GM12873 (cell line): Measurements from ENCODE around the gene TRPC6.

Source experiments
- TF ChIP-seq, protein P1 (sequence below): IDR thresholded peaks from 2 replicates; pipeline ENCODE4 v1.5.1; 2012; ENCODE audit warnings: low read depth, mild to moderate bottlenecking, moderate library complexity, low read length, control low read depth; ENCODE audit not compliant: insufficient read depth; ENCODE audit errors: missing control alignments

TRPC6 gene

DNA sequence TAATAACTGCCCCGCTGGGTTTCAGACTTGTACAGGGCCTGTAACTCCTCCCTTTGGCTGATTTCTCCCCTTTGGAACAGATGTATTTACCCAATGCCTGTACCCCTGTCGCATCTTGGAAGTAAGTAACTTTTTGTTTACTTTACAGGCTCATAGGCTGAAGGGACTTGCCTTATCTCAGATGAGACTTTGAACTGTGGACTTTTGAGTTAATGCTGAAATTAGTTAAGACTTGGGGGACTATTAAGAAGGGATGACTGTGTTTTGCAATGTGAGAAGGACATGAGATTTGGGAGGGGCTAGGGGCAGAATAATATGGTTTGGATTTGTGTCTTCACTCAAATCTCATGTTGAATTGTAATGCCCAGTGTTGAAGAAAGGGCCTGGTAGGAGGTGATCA, 62.0 kb downstream of the TRPC6 start:
- TF ChIP-seq, protein P1, sequence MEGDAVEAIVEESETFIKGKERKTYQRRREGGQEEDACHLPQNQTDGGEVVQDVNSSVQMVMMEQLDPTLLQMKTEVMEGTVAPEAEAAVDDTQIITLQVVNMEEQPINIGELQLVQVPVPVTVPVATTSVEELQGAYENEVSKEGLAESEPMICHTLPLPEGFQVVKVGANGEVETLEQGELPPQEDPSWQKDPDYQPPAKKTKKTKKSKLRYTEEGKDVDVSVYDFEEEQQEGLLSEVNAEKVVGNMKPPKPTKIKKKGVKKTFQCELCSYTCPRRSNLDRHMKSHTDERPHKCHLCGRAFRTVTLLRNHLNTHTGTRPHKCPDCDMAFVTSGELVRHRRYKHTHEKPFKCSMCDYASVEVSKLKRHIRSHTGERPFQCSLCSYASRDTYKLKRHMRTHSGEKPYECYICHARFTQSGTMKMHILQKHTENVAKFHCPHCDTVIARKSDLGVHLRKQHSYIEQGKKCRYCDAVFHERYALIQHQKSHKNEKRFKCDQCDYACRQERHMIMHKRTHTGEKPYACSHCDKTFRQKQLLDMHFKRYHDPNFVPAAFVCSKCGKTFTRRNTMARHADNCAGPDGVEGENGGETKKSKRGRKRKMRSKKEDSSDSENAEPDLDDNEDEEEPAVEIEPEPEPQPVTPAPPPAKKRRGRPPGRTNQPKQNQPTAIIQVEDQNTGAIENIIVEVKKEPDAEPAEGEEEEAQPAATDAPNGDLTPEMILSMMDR, result no peak

DNA sequence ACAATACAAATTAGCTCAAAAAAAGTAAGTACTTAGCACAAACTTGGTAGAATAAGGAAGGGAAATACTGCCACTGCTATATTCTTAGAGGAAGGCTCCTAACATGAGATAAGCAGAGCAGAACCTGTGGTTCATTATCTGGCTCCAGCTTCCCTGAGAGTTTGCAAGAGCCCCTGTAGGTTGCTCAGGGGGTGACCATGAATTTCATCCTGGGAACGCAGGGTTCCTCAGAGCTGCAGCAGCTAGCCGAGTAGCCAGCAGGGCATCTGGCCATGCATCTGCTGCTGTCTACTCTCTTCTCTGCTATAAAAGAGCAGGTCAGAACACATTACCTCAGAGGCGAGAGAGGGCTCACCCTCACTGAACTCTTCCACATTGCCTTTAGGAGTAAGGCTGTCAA, 67.3 kb downstream of the TRPC6 start:
- TF ChIP-seq, protein P1, result no peak

DNA sequence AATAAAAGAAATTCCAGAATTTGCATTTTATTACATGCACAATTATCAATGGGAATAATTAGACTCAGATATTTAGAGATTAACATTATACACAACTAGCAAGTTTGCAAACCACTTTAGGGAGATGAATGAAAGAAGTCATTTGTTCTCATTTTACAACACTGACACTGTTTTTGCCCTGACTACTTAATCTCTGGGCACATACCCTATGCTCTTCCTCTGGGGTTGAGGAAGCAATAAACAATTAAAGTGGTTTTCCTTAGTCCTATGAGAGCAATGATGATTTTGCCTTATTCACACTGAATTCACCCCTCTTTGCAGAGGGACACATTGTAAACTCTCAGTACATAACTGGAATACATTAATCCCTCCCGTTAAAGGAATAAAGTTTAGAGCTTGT, 72.7 kb downstream of the TRPC6 start:
- TF ChIP-seq, protein P1, result no peak

DNA sequence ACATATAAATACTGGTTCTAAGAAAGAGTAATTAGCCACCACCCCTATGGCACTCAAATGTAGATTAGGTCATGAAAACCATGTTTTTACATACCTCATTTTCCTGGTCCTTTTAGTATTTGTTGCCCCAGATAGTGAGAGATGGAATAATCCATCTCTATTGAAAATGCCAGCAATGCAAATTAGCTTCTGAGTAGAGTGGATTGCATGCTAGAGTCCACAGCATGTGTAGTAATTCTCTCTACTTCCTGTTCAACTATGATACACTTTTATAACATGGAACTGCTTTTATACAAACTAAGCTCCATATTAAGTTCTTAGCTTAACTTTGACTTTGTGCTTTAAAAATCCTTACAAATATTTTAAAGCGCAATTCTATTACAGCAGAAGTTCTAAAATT, 73.2 kb downstream of the TRPC6 start:
- TF ChIP-seq, protein P1, result no peak

DNA sequence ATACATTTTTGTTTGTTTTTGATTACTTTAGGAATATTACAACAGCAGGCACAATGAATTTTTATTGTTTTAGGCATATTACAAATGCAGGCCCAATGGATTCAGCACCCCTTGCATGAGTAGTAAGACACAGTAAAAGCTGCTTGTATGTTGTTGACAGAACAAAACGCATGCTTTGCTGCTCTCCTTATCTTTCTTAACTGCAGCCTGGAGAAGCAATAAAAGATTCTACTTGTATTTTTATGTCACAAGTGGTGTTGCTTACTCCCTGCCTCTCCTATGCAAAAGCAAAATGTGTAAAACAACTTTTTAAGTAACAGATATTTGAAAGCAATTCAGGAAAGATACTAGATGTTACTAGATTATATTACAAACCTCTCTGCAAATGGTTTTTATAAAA, 73.9 kb downstream of the TRPC6 start:
- TF ChIP-seq, protein P1, result no peak

DNA sequence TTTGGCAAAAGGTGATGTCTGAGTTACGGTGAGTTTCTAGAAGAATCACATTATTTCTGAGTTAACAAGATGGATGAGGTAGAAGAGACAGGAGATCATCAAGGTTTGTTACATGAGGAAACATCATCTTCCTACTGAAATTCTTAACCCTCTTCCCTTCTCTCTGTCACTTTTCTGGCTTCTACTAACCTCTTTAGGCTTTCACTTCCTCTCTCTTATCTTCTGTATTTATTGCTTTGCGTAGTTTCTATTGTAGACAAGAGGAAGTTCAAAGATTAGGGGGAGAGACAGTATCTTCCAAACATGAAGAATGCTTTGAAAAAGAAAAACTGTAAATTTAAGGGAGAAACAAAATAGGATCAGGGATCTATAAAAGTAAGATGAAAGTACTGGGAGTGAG, 75.4 kb downstream of the TRPC6 start:
- TF ChIP-seq, protein P1, result no peak

DNA sequence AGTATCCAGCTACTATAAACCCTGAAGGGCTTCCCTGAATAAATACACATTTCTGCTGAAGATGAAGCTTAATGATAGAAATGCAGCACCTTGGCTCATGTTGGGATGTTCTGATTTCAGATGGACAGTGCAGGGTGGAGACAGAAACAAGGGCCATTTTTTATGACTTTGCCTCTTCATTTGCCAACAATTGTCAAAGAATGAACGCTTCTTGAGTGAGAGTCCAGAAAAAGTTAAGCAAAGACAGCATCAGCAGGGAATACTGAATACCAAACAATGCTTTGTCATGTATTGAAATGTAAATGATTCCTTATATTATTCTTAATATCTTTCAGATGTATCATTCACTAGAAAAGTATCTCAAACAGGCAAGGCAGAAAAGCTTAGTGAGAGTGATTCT, 84.9 kb downstream of the TRPC6 start:
- TF ChIP-seq, protein P1, result no peak
